Stimulated activated CD8-positive, alpha-beta memory T cell treated with anti-CD3 and anti-CD28 coated beads, Interleukin-15, amount 100 ng/mL, for 24 hours (primary cell): ENCODE measurements around the gene STRAP.

ENCODE experiments used
- DNase-seq: peaks from one replicate; pipeline ENCODE4 v3.0.0-alpha.2; 2020; ENCODE audit warnings: low read depth

STRAP gene, protein sequence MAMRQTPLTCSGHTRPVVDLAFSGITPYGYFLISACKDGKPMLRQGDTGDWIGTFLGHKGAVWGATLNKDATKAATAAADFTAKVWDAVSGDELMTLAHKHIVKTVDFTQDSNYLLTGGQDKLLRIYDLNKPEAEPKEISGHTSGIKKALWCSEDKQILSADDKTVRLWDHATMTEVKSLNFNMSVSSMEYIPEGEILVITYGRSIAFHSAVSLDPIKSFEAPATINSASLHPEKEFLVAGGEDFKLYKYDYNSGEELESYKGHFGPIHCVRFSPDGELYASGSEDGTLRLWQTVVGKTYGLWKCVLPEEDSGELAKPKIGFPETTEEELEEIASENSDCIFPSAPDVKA

DNA sequence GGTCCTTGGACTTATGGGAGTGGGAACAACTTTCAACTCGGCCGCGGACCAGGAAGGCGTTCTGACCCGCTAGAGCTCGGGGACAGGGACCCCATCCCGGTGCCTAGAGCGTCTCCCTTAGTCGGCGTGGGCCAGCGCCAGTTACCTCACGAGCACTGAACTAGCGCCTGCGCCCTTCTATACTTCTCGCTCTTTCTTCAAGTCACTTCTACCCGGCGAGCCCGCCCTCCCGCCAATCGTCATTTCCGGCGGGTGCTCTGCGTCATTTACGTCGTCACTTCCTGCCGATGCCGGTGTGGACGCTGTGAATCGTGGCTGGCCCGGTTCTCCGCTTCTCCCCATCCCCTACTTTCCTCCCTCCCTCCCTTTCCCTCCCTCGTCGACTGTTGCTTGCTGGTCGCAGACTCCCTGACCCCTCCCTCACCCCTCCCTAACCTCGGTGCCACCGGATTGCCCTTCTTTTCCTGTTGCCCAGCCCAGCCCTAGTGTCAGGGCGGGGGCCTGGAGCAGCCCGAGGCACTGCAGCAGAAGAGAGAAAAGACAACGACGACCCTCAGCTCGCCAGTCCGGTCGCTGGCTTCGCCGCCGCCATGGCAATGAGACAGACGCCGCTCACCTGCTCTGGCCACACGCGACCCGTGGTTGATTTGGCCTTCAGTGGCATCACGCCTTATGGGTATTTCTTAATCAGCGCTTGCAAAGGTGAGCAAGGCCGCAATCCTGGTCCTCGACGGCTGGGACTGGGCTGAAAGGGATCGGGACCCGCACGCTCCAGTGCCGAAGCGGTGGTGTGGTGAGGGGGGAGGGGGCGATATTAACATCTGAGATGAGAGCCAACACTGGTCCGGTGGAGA lies at the start of gene STRAP:
Gene STRAP (plus strand): TSS at position 270 of the 854 bp plus-strand sequence. CDS start 321 bp downstream, at position 591.
- DNase-seq: peak; percentile 94

DNA sequence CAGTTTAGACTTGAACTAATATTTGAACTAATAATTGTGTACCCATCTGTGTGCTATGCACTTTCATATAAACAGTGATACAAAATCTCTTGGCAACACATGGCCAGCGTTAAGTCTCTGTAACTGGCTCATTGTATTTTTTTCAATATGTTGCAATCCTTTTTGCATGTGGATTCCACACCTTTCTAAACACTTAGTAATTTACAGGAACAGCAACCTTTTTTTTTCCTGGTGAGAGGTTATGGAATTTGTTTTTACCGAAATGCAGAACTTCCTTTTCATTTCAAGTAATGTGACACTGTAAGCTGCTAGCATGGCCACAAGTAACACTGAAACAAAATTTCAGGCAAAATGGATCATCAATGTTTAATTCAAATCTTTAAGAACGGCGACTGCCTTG lies 47.6 kb upstream of the STRAP start:
- DNase-seq: no peak

GRCh38 chr12:15837141-15837790 lies 44.9 kb upstream of the STRAP start:
- no peak for DNase-seq

DNA sequence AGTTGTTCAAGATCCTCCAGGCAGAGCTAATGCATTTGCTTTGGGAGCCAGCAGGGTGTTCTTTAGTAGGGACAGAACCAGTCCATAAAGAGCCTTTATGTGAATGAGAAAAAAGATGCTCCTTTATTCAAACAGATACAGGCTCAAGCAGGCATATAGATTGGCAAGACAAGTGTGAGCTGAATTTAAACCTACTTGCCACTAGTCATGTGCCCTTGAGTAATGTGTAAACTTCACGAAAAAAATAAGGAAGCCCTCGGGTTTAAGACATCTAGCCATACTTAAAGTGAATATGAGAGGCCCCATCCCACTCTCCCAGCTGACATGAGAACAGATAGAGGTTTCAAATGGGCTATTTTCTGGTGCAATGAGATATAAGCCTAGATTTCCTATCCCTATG lies 43.1 kb upstream of the STRAP start:
- no peak for DNase-seq

DNA sequence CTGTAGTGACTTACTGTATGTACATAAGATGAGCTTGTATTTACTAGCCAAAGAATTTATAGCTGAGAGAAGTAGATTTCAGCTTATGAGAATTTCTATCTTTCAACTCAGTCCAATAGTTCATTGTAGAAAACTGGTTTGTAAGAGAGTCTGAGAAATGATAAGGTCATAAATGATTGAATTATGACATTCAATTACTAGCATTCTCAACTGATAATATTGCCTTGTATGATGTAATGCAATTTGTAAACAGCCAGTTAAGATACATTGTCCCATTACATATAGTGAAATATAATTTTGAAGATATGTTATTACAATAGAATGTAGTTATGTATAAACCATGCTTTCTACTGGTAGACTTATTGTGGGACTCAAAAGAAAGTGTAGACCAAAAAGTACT lies 42.5 kb upstream of the STRAP start:
- DNase-seq: no peak

- DNase-seq: no peak
These were observed 40.1 kb upstream of the STRAP start for GRCh38 chr12:15842108-15842507.

DNA sequence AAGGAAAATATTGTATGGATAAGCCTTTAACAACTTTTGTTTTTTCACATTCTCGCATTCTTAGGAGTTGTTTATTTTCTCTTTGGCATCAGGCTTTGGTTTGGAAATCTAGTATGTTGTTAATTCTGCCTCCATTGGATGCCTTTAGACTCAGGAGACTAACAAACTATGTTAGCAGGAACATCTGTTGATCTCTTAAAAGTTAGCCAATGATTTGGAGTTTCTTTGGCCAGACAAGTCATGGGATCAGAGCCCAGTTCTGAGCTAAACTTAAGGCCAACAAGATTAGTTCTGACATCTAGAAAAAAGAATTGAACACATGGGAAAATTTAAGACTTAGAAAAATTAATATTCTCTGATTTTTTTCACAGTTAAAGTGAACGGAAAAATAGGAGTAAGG lies 35.3 kb upstream of the STRAP start:
- DNase-seq: no peak

GRCh38 chr12:15848606-15849005 lies 33.6 kb upstream of the STRAP start:
- no peak for DNase-seq

DNA sequence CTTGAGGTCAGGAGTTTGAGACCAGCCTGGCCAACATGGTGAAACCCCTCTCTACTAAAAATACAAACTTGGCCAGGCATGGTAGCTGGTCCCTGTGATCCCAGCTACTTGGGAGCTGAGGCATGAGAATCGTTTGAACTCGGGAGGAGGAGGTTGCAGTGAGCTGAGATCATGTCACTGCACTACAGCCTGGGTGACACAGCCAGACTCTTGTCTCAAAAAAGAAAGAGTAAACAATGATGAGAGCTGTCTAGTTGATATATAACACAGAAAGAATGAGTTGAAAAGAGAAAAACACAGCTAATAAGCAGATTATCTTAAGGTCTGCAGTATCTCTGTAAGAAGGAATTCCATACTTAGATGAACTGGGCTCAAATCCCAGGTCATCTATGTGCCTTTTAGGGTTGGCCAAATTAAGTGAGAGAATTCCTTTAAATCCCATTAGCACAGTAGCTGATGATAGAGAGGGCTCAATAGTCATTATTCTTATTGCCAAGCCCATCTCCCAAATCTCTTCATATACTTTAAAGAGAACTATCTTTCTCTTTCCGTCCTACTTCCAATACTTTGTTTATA lies 31.1 kb upstream of the STRAP start:
- no peak for DNase-seq

DNA sequence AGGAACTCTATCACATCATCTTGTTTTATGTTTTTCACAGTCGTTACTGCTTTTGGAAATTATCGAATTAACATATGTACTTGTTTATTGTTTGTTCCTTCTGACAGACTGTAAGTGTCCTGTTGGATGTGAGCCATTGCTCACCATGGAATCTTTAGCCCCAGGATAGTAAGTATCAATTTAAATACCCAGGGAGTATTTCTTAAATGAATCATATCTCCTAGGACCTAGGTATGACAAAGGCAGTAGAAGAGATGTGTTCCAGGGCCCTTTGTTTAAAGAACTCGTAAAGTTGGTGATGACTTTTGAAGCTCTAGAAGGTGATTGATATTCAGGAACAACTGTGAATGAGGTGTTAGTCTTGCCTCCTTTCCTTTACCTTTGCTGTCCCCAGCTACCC lies 30.3 kb upstream of the STRAP start:
- DNase-seq: no peak

DNA sequence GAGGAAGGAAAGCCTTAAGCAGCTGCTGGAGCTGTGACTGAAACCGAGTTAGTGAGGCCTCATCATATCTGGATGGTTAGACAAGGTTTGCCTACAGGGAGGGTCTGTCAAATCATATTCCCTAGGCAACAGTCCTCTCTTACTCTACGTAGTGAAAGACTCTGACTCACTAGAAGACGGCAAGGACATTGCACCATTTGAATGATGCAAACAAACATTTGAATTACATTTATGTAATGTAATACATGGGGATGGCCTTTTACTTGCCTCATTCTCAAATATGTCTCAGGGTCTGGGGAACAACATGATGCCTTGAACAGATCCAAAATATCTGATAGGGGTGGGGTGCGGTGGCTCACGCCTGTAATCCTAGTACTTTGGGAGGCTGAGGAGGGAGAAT lies 29.8 kb upstream of the STRAP start:
- no peak for DNase-seq

GRCh38 chr12:15853877-15854276 lies 28.3 kb upstream of the STRAP start:
- DNase-seq: no peak

DNA sequence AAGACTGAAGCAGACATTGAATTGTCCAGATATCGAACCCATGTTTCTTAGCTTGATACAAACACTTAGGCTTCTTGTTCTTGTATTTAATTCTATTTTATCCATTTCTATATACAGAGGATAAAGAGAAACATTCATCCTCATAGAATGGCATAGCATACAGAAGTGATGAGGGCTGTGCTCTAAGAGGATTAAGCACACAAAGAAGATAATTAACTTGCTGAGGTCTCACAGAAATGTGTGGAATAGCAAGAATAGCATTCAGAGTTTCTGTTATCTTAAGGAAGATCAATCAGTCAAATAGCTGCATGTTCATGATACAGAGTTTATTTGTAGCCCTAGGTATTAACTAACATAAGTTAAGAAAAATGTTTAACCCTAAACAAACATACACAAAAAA lies 27.3 kb upstream of the STRAP start:
- no peak for DNase-seq

GRCh38 chr12:15855646-15856045 lies 26.5 kb upstream of the STRAP start:
- no peak for DNase-seq

GRCh38 chr12:15856097-15856982 lies 25.8 kb upstream of the STRAP start:
- no peak for DNase-seq

DNA sequence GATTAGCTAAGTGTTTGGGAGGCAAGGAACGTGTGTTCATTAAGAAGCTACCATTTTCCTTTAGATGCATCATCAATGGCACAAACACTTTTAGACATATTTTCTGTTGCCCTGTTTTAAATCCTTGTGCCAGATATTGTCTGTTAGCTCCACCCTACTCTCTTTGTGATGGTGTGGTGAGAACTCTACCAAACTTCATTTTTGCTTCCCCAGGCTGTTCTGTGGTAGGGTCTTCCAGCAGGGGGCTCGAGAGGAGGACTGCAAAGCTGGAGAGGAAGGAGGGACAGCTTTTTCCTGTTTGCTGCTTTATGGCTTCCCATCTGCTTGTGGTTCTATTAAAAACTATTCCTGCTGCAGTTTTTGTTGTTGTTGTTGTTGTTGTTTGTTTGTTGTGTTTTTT lies 23.8 kb upstream of the STRAP start:
- DNase-seq: no peak

- DNase-seq: no peak
These were observed 23.1 kb upstream of the STRAP start for GRCh38 chr12:15859116-15859515.

DNA sequence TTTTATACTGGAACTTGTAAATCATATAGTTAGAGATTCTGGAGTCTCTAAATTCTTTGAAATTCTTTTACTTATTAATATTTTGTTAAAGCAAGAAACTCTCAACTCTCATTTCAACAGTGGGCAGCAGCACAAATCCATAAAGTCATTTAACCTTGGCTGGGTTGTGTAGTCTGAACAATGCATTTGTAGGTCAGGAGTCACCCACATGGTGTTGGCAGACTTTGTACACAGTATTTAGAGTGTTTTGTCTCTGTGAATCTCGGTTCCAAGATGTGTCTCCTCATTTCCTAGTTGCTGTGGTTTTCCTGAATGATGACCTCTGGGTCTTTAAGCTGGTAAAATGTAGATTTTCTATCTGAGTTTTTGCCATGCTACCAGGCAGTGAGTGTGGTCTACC lies 20.8 kb upstream of the STRAP start:
- no peak for DNase-seq

- no peak for DNase-seq
These were observed 19.3 kb upstream of the STRAP start for GRCh38 chr12:15862840-15863239.

- DNase-seq: no peak
These were observed 18.8 kb upstream of the STRAP start for GRCh38 chr12:15863372-15863771.

DNA sequence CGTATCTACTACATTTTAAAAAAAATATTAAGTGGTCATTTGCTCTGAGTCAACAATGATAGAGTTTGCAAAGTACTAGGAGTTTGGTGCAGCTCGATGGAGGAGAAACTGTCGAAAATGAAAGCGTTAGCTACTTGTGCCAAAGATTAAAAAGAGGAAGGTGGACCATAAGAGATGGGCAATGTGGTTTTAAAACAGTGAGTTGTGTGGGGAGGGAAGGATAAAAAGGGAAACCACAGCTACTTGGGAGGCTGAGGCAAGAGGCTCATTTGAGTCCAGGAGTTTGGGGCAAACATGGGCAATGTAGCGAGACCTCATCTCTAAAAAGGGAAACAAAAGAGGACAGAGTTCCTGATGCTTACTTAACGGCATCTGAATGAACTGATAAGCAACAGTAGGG lies 18.2 kb upstream of the STRAP start:
- no peak for DNase-seq

GRCh38 chr12:15868186-15868585 lies 14.0 kb upstream of the STRAP start:
- no peak for DNase-seq
